DOHH2 (cell line): ENCODE measurements around the gene SLC2A9.

ENCODE experiments used
- H3F3A ChIP-seq: fragments of 200-600 bp; sonication (generic), shearing (Covaris generic); 2 replicates; pipeline ENCODE4 v1.6.0; 2016; ENCODE audit warnings: antibody characterized with exemption, mild to moderate bottlenecking; ENCODE audit not compliant: control insufficient read depth, insufficient read depth
- H3K27ac ChIP-seq: fragments of 200-600 bp; sonication (generic); 2 replicates; pipeline ENCODE4 v1.5.1; 2014; ENCODE audit warnings: low read depth, mild to moderate bottlenecking, low read length, moderate library complexity
- H3K27me3 ChIP-seq: fragments of 200-600 bp; sonication (generic); 2 replicates; pipeline ENCODE4 v1.6.1; 2014; ENCODE audit warnings: mild to moderate bottlenecking, low read length, mixed read lengths; ENCODE audit not compliant: control insufficient read depth
- H3K36me3 ChIP-seq: fragments of 200-600 bp; sonication (generic); 2 replicates; pipeline ENCODE4 v1.6.1; 2014; ENCODE audit warnings: mild to moderate bottlenecking, low read length, moderate library complexity, mixed read lengths; ENCODE audit not compliant: control insufficient read depth
- H3K4me1 ChIP-seq: fragments of 200-600 bp; sonication (generic); 2 replicates; pipeline ENCODE4 v1.6.1; 2014; ENCODE audit warnings: mild to moderate bottlenecking, low read length, mixed read lengths; ENCODE audit not compliant: control insufficient read depth
- H3K4me2 ChIP-seq: fragments of 200-600 bp; sonication (generic); 2 replicates; pipeline ENCODE4 v1.6.0; 2014; ENCODE audit warnings: mild to moderate bottlenecking, low read length, moderate library complexity
- H3K4me3 ChIP-seq: fragments of 200-600 bp; sonication (generic); 2 replicates; pipeline ENCODE4 v1.5.1; 2014; ENCODE audit warnings: mild to moderate bottlenecking, low read length, mixed read lengths
- H3K79me2 ChIP-seq: fragments of 200-600 bp; sonication (generic); 2 replicates; pipeline ENCODE4 v1.6.1; 2014; ENCODE audit warnings: mild to moderate bottlenecking, low read length, mixed read lengths; ENCODE audit not compliant: control insufficient read depth
- H3K9me2 ChIP-seq: fragments of 200-600 bp; sonication (generic); replicated peaks from 2 replicates; pipeline ENCODE4 v1.6.1; 2014; ENCODE audit warnings: mild to moderate bottlenecking, low read length, mixed read lengths; ENCODE audit not compliant: control insufficient read depth
- H3K9me3 ChIP-seq: fragments of 200-600 bp; sonication (generic); 2 replicates; pipeline ENCODE4 v1.6.1; 2014; ENCODE audit warnings: antibody characterized with exemption, low read length, mixed read lengths; ENCODE audit not compliant: control insufficient read depth, insufficient read depth
- H4K20me1 ChIP-seq: fragments of 200-600 bp; sonication (generic); 2 replicates; pipeline ENCODE4 v1.6.0; 2014; ENCODE audit warnings: low read depth, mild to moderate bottlenecking, antibody characterized with exemption, low read length, moderate library complexity; ENCODE audit not compliant: control insufficient read depth, insufficient read depth
- EZH2phosphoT487 ChIP-seq: fragments of 200-600 bp; sonication (generic); IDR thresholded peaks from 2 replicates; pipeline ENCODE4 v1.6.1; 2017; ENCODE audit warnings: borderline replicate concordance, mild to moderate bottlenecking, antibody characterized with exemption, low read length, moderate library complexity, mixed read lengths
- TF ChIP-seq, protein P1 (sequence below): fragments of 200-600 bp; sonication (generic); IDR thresholded peaks from one replicate; pipeline ENCODE4 v1.5.1; 2014; ENCODE audit warnings: antibody characterized with exemption, mild to moderate bottlenecking, low read depth, low read length; ENCODE audit not compliant: poor library complexity, severe bottlenecking

Gene SLC2A9

DNA sequence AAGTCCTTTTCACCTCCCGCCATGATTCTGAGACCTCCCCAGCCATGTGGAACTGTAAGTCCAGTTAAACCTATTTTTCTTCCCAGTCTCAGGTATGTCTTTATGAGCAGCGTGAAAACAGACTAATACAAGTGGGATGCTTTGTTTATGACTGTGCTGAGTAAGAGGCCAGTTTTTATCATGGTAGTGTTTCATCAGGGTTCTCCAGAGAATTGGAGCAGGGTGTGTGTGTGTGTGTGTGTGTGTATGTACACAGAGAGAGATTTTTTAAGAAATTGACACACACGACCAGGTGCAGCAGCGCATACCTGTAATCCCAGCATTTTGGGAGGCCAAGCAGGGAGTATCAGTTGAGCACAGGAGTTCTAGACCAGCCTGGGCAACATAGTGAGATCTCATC lies 34.6 kb upstream of the SLC2A9 start:
- H3K36me3 ChIP-seq, result no peaks in the 10 kb centered on the region

GRCh38 chr4:10054571-10055041 lies 33.3 kb upstream of the SLC2A9 start:
- Histone ChIP-seq H3K9me3 (no peaks in the 10 kb centered on the region), H3K27ac (no peak overlapping the region), H3K27me3 (no peaks in the 10 kb centered on the region), H3K79me2 (no peaks in the 10 kb centered on the region), H3K9me2 (no peaks in the 10 kb centered on the region), H3K4me3 (no peak overlapping the region), H3K4me2 (no peak overlapping the region), H3K36me3 (no peaks in the 10 kb centered on the region), H3F3A (no peaks in the 10 kb centered on the region), H3K4me1 (peaks cover 21% of the 10 kb centered on the region), H4K20me1 (no peaks in the 10 kb centered on the region)
- TF ChIP-seq, protein P1, sequence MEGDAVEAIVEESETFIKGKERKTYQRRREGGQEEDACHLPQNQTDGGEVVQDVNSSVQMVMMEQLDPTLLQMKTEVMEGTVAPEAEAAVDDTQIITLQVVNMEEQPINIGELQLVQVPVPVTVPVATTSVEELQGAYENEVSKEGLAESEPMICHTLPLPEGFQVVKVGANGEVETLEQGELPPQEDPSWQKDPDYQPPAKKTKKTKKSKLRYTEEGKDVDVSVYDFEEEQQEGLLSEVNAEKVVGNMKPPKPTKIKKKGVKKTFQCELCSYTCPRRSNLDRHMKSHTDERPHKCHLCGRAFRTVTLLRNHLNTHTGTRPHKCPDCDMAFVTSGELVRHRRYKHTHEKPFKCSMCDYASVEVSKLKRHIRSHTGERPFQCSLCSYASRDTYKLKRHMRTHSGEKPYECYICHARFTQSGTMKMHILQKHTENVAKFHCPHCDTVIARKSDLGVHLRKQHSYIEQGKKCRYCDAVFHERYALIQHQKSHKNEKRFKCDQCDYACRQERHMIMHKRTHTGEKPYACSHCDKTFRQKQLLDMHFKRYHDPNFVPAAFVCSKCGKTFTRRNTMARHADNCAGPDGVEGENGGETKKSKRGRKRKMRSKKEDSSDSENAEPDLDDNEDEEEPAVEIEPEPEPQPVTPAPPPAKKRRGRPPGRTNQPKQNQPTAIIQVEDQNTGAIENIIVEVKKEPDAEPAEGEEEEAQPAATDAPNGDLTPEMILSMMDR, result no peak
- no peak for TF ChIP-seq EZH2phosphoT487

More for the DNA sequence above, 34.6 kb upstream of the SLC2A9 start:
- Histone ChIP-seq H3K27ac (0 out of 2 replicates have a peak overlapping the region, but pooled peaks have one; percentile 4), H3K9me3 (no peaks in the 10 kb centered on the region), H3K27me3 (no peaks in the 10 kb centered on the region), H3F3A (no peaks in the 10 kb centered on the region), H4K20me1 (no peaks in the 10 kb centered on the region), H3K4me3 (peak overlapping the region; percentile 18; the same call in 1 of the 2 replicates), H3K79me2 (no peaks in the 10 kb centered on the region), H3K4me2 (peak overlapping the region; percentile 39), H3K9me2 (no peaks in the 10 kb centered on the region), H3K4me1 (peaks cover 23% of the 10 kb centered on the region)
- no peak for TF ChIP-seq EZH2phosphoT487
- TF ChIP-seq, protein P1, result no peak

DNA sequence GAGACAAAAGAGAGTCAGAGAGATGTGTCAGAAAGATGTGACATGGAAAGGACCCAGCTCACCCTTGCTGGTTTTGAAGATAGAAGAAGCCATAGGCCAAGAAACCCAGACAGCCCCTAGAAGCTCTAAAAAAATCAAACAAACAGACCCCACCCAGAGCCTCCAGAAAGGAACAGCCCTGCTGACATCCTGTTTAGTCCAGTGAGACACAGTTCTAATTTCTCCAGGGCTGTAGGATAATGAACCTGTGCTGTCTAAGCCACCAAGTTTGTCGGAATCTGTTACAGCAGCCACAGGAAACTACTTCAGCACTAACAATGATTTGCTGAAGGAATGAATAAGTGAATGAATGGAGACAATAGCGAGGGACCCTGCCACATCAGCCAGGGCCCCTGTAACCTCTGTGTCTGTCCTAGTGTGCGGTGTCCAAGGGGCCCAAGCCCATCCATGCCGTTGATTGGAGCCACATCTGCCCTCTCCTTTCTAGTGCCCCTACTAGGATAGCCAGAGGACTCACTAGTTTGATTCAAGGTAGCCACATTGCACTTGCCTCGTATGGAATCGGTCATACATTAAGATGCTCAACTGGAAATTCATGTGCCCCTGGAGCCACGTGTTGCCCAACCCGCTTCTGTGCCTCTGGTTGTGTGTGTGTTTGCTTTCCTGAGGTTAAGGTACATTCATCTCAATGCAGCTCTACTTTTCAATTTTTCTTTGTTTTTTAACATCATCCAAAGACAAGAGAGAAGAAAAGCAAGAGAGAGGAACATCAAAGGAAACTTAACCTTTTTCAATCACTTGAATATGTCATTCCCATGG lies 32.5 kb upstream of the SLC2A9 start:
- H3K4me2 ChIP-seq, result no peak overlapping the region
- no peak overlapping the region for H3K27ac ChIP-seq
- no peaks in the 10 kb centered on the region for H3K9me2 ChIP-seq
- no peaks in the 10 kb centered on the region for H3F3A ChIP-seq
- H3K9me3 ChIP-seq, result no peaks in the 10 kb centered on the region
- peaks cover 21% of the 10 kb centered on the region for H3K4me1 ChIP-seq
- no peaks in the 10 kb centered on the region for H3K27me3 ChIP-seq
- TF ChIP-seq EZH2phosphoT487, result no peak
- H3K4me3 ChIP-seq, result no peak overlapping the region
- H3K36me3 ChIP-seq, result no peaks in the 10 kb centered on the region
- no peaks in the 10 kb centered on the region for H4K20me1 ChIP-seq
- no peaks in the 10 kb centered on the region for H3K79me2 ChIP-seq

DNA sequence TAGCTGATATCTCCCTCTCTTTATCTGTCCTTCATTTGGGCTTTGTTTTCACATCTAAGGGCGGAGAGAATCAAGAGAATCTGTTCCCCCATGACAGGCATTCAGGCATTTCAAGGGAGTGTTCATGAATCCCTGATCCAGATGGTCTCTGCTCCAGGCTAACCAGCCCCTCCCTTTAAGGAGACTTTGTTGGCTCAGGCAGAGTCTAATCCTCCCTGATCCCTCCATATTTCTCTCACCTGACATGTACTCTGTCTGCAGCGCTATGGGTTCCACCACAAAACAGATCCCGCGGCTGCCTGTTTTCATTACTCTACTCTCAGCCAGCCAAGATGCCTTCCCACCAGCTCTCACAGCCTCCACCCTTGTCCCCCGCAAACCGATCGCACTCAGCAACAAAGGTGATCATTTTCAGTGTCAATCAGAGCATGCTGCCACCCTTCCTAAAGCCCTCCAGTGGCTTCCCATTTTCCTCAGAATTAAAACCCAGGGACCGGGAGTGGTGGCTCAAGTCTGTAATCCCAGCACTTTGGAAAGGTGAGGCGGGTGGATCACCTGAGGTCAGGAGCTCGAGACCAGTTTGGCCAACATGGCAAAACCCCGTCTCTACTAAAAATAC lies 30.3 kb upstream of the SLC2A9 start:
- H3K4me1 ChIP-seq, result peaks cover 26% of the 10 kb centered on the region
- TF ChIP-seq, protein P1, result no peak
- no peak for TF ChIP-seq EZH2phosphoT487

More for the DNA sequence above, 30.3 kb upstream of the SLC2A9 start:
- Histone ChIP-seq H3K9me3 (no peaks in the 10 kb centered on the region), H4K20me1 (no peaks in the 10 kb centered on the region), H3K36me3 (no peaks in the 10 kb centered on the region), H3K9me2 (no peaks in the 10 kb centered on the region), H3K27me3 (no peaks in the 10 kb centered on the region), H3K27ac (no peak overlapping the region), H3K79me2 (no peaks in the 10 kb centered on the region), H3K4me3 (no peak overlapping the region), H3F3A (no peaks in the 10 kb centered on the region), H3K4me2 (no peak overlapping the region)
